Esophagus squamous epithelium (tissue), 4 donors: ENCODE data around the gene TRIP12.

Experiments
- CTCF ChIP-seq, 6 experiments: fragments of 450-650 bp in 4 of 6; fragments of 200-600 bp in 2 of 6; sonication (generic) in 2 of 6; IDR thresholded peaks; one replicate each; pipeline ENCODE4 v1.5.1; 2016 to 2019; ENCODE audit warnings: antibody characterized with exemption in 6 of 6, mild to moderate bottlenecking in 4 of 6, moderate library complexity in 4 of 6
- POLR2A ChIP-seq, 4 donors: fragments of 450-650 bp; IDR thresholded peaks; one replicate each; pipeline ENCODE4 v1.6.1; 2017; ENCODE audit warnings: antibody characterized with exemption in 4 of 4, mild to moderate bottlenecking in 4 of 4, moderate library complexity in 3 of 4

- TF ChIP-seq POLR2A (IDR thresholded peaks at IDR 0.05) (no peak), CTCF (IDR thresholded peaks at IDR 0.05) (no peak)
Observed at GRCh38 chr2:229943171-229943570, 21.4 kb upstream of the TRIP12 start.
